GM18861 (cell line): ENCODE results near the gene OBSL1.

Experiments used
- ATAC-seq: cut with Tn5 transposase; IDR thresholded peaks from one replicate; pipeline ENCODE4 v1.9.1; 2021; ENCODE audit not compliant: unreplicated experiment

OBSL1 gene

GRCh38 chr2:219536967-219537366 lies 34.4 kb downstream of the OBSL1 start:
- ATAC-seq = no peak

GRCh38 chr2:219536425-219536824 lies 34.9 kb downstream of the OBSL1 start:
- ATAC-seq = no peak

- ATAC-seq = no peak
Measured at GRCh38 chr2:219533930-219534661, 37.2 kb downstream of the OBSL1 start.

GRCh38 chr2:219532378-219532649 lies 39.0 kb downstream of the OBSL1 start:
- ATAC-seq = no peak

- ATAC-seq = no peak
Measured at GRCh38 chr2:219531639-219532377, 39.5 kb downstream of the OBSL1 start.

GRCh38 chr2:219530048-219530963 lies 41.0 kb downstream of the OBSL1 start:
- ATAC-seq = peak; percentile 69

GRCh38 chr2:219527472-219527871 lies 43.9 kb downstream of the OBSL1 start:
- ATAC-seq = no peak

- no peak for ATAC-seq
Measured at GRCh38 chr2:219527076-219527394, 44.3 kb downstream of the OBSL1 start.

GRCh38 chr2:219526320-219527075 lies 44.8 kb downstream of the OBSL1 start:
- no peak for ATAC-seq

- ATAC-seq = no peak
Measured at GRCh38 chr2:219525533-219526232, 45.7 kb downstream of the OBSL1 start.

GRCh38 chr2:219524817-219525216 lies 46.5 kb downstream of the OBSL1 start:
- ATAC-seq = no peak

GRCh38 chr2:219523031-219523671 lies 48.2 kb downstream of the OBSL1 start:
- ATAC-seq = no peak

GRCh38 chr2:219522111-219523030 lies 49.0 kb downstream of the OBSL1 start:
- ATAC-seq = no peak

- ATAC-seq = no peak
Measured at GRCh38 chr2:219521066-219521880, 50.1 kb downstream of the OBSL1 start.

- ATAC-seq = no peak
Measured at GRCh38 chr2:219520079-219520478, 51.3 kb downstream of the OBSL1 start.

- no peak for ATAC-seq
Measured at GRCh38 chr2:219519526-219519916, 51.8 kb downstream of the OBSL1 start.

GRCh38 chr2:219517954-219518778 lies 53.2 kb downstream of the OBSL1 start:
- ATAC-seq = no peak
